ENCODE results near the gene ORC3. TPM values are rescaled to one million over a fixed set of nuclear protein-coding genes. Genes with fewer than 3 reads are reported as not detected.

Gene ORC3
- total RNA-seq, 1 donor from 2014 or later: 9.6 TPM

- H3K27ac ChIP-seq: no peak overlapping the region
- intact Hi-C loops (cut with DNase I): no loop called here
- peaks cover under 1% of the 10 kb centered on the region for H3K4me1 ChIP-seq
- H3K36me3 ChIP-seq: peaks cover 0 to 10% of the 10 kb centered on the region in 2 donors
- no peaks in the 10 kb centered on the region for H3K27me3 ChIP-seq
- DNase-seq (ENCODE audit: extremely low spot score in 2 of 2): no peak
- no peaks in the 10 kb centered on the region for H3K9me3 ChIP-seq
- TF ChIP-seq, protein P1, sequence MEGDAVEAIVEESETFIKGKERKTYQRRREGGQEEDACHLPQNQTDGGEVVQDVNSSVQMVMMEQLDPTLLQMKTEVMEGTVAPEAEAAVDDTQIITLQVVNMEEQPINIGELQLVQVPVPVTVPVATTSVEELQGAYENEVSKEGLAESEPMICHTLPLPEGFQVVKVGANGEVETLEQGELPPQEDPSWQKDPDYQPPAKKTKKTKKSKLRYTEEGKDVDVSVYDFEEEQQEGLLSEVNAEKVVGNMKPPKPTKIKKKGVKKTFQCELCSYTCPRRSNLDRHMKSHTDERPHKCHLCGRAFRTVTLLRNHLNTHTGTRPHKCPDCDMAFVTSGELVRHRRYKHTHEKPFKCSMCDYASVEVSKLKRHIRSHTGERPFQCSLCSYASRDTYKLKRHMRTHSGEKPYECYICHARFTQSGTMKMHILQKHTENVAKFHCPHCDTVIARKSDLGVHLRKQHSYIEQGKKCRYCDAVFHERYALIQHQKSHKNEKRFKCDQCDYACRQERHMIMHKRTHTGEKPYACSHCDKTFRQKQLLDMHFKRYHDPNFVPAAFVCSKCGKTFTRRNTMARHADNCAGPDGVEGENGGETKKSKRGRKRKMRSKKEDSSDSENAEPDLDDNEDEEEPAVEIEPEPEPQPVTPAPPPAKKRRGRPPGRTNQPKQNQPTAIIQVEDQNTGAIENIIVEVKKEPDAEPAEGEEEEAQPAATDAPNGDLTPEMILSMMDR (IDR thresholded peaks at IDR 0.05): no peak
- TF ChIP-seq POLR2AphosphoS5 (IDR thresholded peaks at IDR 0.05; ENCODE audit: insufficient read depth in 1 of 2, low read depth in 1 of 2) (no peak), POLR2A (IDR thresholded peaks at IDR 0.05) (no peak)
- no peak overlapping the region for H3K4me3 ChIP-seq
Observed at GRCh38 chr6:87654875-87655454, 65.0 kb downstream of the ORC3 start.

- Histone ChIP-seq H3K9me3 (no peaks in the 10 kb centered on the region), H3K36me3 (peaks cover 0 to 10% of the 10 kb centered on the region in 2 donors), H3K4me1 (peaks cover 5% of the 10 kb centered on the region), H3K27me3 (no peaks in the 10 kb centered on the region), H3K4me3 (no peak overlapping the region), H3K27ac (no peak overlapping the region)
- no peak for DNase-seq (ENCODE audit: extremely low spot score in 2 of 2)
- intact Hi-C loops (cut with DNase I): no loop called here
- TF ChIP-seq POLR2AphosphoS5 (IDR thresholded peaks at IDR 0.05; ENCODE audit: insufficient read depth in 1 of 2, low read depth in 1 of 2) (no peak), POLR2A (IDR thresholded peaks at IDR 0.05) (no peak)
- TF ChIP-seq, protein P1 (IDR thresholded peaks at IDR 0.05): no peak
Observed at GRCh38 chr6:87655824-87656223, 65.9 kb downstream of the ORC3 start.

DNA sequence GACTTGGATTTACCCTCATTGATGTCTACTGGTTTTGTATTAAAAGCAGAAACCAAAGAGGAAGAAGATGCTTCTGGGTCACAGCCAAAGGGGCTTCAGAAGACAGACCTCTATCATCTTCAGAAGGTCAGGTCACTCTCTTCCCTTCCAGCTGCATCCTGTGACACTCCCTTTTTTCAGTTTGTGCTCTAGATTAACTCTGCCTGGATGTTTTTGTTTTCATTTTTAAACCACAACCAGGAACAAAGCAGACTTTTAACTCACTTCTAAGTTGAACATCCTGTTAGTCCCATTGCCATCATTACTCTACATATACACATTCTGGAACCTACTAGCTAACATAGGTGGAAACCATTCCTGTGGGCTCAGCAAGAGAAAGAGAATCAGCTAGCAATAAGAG, 66.9 kb downstream of the ORC3 start:
- Histone ChIP-seq H3K4me1 (peaks cover 5% of the 10 kb centered on the region), H3K4me3 (no peak overlapping the region), H3K36me3 (peaks cover 0 to 10% of the 10 kb centered on the region in 2 donors), H3K27ac (no peak overlapping the region), H3K27me3 (no peaks in the 10 kb centered on the region), H3K9me3 (no peaks in the 10 kb centered on the region)
- TF ChIP-seq POLR2AphosphoS5 (IDR thresholded peaks at IDR 0.05; ENCODE audit: insufficient read depth in 1 of 2, low read depth in 1 of 2): no peak
- TF ChIP-seq, protein P1 (IDR thresholded peaks at IDR 0.05): no peak
- TF ChIP-seq POLR2A (IDR thresholded peaks at IDR 0.05): no peak
- no peak for DNase-seq (ENCODE audit: extremely low spot score in 2 of 2)
- intact Hi-C loops (cut with DNase I): no loop called here

- DNase-seq (ENCODE audit: extremely low spot score in 2 of 2): no peak
- H3K4me1 ChIP-seq: peaks cover 5% of the 10 kb centered on the region
- no peak overlapping the region for H3K27ac ChIP-seq
- H3K36me3 ChIP-seq: peaks cover 0 to 10% of the 10 kb centered on the region in 2 donors
- TF ChIP-seq POLR2AphosphoS5 (IDR thresholded peaks at IDR 0.05; ENCODE audit: insufficient read depth in 1 of 2, low read depth in 1 of 2) (no peak), POLR2A (IDR thresholded peaks at IDR 0.05) (no peak)
- TF ChIP-seq, protein P1 (IDR thresholded peaks at IDR 0.05): no peak
- no peaks in the 10 kb centered on the region for H3K9me3 ChIP-seq
- no peaks in the 10 kb centered on the region for H3K27me3 ChIP-seq
- no peak overlapping the region for H3K4me3 ChIP-seq
- intact Hi-C loops (cut with DNase I): no loop called here
Observed at GRCh38 chr6:87658516-87658915, 68.6 kb downstream of the ORC3 start.

- H3K27me3 ChIP-seq: no peaks in the 10 kb centered on the region
- DNase-seq (ENCODE audit: extremely low spot score in 2 of 2): no peak
- intact Hi-C loops (cut with DNase I): no loop called here
- peaks cover 0 to 10% of the 10 kb centered on the region in 2 donors for H3K36me3 ChIP-seq
- H3K4me3 ChIP-seq: no peak overlapping the region
- peaks cover 5% of the 10 kb centered on the region for H3K4me1 ChIP-seq
- no peak overlapping the region for H3K27ac ChIP-seq
- H3K9me3 ChIP-seq: no peaks in the 10 kb centered on the region
- TF ChIP-seq POLR2AphosphoS5 (IDR thresholded peaks at IDR 0.05; ENCODE audit: insufficient read depth in 1 of 2, low read depth in 1 of 2) (no peak), POLR2A (IDR thresholded peaks at IDR 0.05) (no peak)
- TF ChIP-seq, protein P1 (IDR thresholded peaks at IDR 0.05): no peak
Observed at GRCh38 chr6:87660226-87660911, 70.4 kb downstream of the ORC3 start.
